Liver (tissue), 9 donors: Measurements from ENCODE around the gene CARS1. TPM values are rescaled to one million over a fixed set of nuclear protein-coding genes. Genes with fewer than 3 reads are reported as not detected.

Experiments used
- DNase-seq: peaks from one replicate; pipeline ENCODE4 v3.0.0-alpha.2; 2017; ENCODE audit warnings: low spot score
- H3K27ac ChIP-seq, 2 donors: one replicate each; pipeline ENCODE4 v1.7.0; 2013; ENCODE audit warnings: inconsistent platforms in 2 of 2, low read length in 2 of 2, control low read depth in 1 of 2, low read depth in 1 of 2, mild to moderate bottlenecking in 1 of 2
- H3K27me3 ChIP-seq, 4 donors: one replicate each; pipeline versions ENCODE4 v1.6.1 to v1.7.0; 2013; ENCODE audit warnings: low read length in 3 of 4, inconsistent platforms in 1 of 4, mild to moderate bottlenecking in 1 of 4, moderate library complexity in 1 of 4; ENCODE audit not compliant: control insufficient read depth in 4 of 4, insufficient read depth in 4 of 4
- H3K36me3 ChIP-seq, 4 donors: one replicate each; pipeline versions ENCODE4 v1.6.1 to v1.7.0; 2013; ENCODE audit warnings: low read length in 3 of 4, mild to moderate bottlenecking in 3 of 4, low read depth in 1 of 4, moderate library complexity in 1 of 4; ENCODE audit not compliant: control insufficient read depth in 4 of 4, insufficient read depth in 3 of 4
- H3K4me1 ChIP-seq, 4 donors: one replicate each; pipeline versions ENCODE4 v1.6.1 to v1.7.0; 2013; ENCODE audit warnings: low read length in 3 of 4, mild to moderate bottlenecking in 3 of 4, moderate library complexity in 1 of 4; ENCODE audit not compliant: control insufficient read depth in 4 of 4, insufficient read depth in 4 of 4
- H3K4me3 ChIP-seq, 3 donors: one replicate each; pipeline versions ENCODE4 v1.6.1 to v1.7.0; 2013; ENCODE audit warnings: low read length in 3 of 3, control low read depth in 1 of 3, low read depth in 1 of 3, mild to moderate bottlenecking in 1 of 3
- H3K9ac ChIP-seq, 2 donors: one replicate each; pipeline ENCODE4 v1.7.0; 2013; ENCODE audit warnings: low read length in 2 of 2, mild to moderate bottlenecking in 2 of 2, moderate library complexity in 2 of 2, control low read depth in 1 of 2, low read depth in 1 of 2
- H3K9me3 ChIP-seq, 4 donors: one replicate each; pipeline versions ENCODE4 v1.6.1 to v1.7.0; 2013; ENCODE audit warnings: low read length in 3 of 4; ENCODE audit not compliant: control insufficient read depth in 4 of 4
- HNF4A ChIP-seq, 2 donors: conservative IDR thresholded peaks; 2 replicates each; pipeline ENCODE4 v1.6.1; 2016; ENCODE audit warnings: antibody characterized with exemption in 2 of 2, mild to moderate bottlenecking in 2 of 2
- NR2F2 ChIP-seq: IDR thresholded peaks from 2 replicates; pipeline ENCODE4 v1.6.1; 2016; ENCODE audit warnings: antibody characterized with exemption
- RAD21 ChIP-seq, 2 donors: IDR thresholded peaks; 2 replicates each; pipeline ENCODE4 v1.6.1; 2016; ENCODE audit warnings: antibody characterized with exemption in 2 of 2, mild to moderate bottlenecking in 2 of 2
- REST ChIP-seq: IDR thresholded peaks from 2 replicates; pipeline ENCODE4 v1.6.1; 2016; ENCODE audit warnings: antibody characterized with exemption, mild to moderate bottlenecking
- RXRA ChIP-seq, 2 donors: IDR thresholded peaks; 2 replicates each; pipeline ENCODE4 v1.6.1; 2017 to 2018; ENCODE audit warnings: antibody characterized with exemption in 2 of 2, mild to moderate bottlenecking in 1 of 2
- SP1 ChIP-seq: IDR thresholded peaks from 2 replicates; pipeline ENCODE4 v1.6.1; 2018; ENCODE audit warnings: antibody characterized with exemption, mild to moderate bottlenecking
- TAF1 ChIP-seq: conservative IDR thresholded peaks from 2 replicates; pipeline ENCODE4 v1.6.1; 2016; ENCODE audit warnings: antibody characterized with exemption, mild to moderate bottlenecking
- ZBTB33 ChIP-seq: IDR thresholded peaks from 2 replicates; pipeline ENCODE4 v1.6.1; 2016; ENCODE audit warnings: antibody characterized with exemption
- WGBS: extraction: QIAGEN DNeasy Blood & Tissue Kit; methylation state at CpG from one replicate; pipeline ENCODE4 v1.1.7; 2013; 5-methylcytosine and 5-hydroxymethylcytosine counted together
- polyA plus RNA-seq, 2 donors: library from polyadenylated mRNA; stranded (reverse) in 1 of 2; unstranded in 1 of 2; fragments of 200-250 nt in 1 of 2; fragments of >200 nt in 1 of 2; fragmentation: Nextera tagmentation in 1 of 2; extraction: Ambion mirVana in 1 of 2; gene quantifications; one replicate each; pipeline versions ENCODE4 v1.2.1 to v1.2.3, GENCODE V29; 2013 to 2015
- total RNA-seq, 2 donors: library from RNA; depleted of rRNA; stranded (reverse); fragments of >200 nt; gene quantifications; one replicate each; pipeline ENCODE4 v1.2.3, GENCODE V29; 2014
- donor health status: healthy.
- donor health status: healthy.
- donor health status: healthy.
- donor health status: healthy.
- donor health status: healthy.

The CARS1 gene
- total and polyA plus RNA-seq, 4 donors = 15.2 to 40.1 (median 22.1) TPM

DNA sequence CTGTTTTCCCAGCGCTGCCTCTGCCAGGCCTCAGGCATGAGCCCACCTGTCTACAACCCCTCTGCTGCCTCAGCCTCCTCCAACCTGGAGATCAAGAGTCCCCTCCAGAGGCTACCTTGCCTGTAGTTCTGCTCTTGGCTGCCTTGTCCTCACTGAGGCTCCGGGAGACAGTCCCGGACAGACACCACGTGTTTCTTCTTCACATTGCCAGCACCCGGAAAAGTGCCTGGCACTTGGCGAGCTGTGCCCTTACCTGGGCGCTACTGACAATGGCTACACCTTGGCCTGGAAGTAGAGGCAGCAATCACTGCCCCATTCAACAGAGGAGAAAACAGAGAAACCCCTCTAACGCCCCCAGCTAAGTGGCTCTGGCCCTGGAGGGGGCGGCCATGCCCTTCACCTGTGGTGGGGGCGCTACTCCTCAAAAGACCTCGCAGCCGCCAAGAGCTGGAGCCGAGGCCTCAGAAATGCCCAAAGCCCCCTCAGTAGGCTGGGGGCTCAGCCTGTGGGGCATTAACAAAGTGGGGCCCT, 62.1 kb downstream of the CARS1 start:
- TF ChIP-seq TAF1 (no peak), REST (no peak), HNF4A (conservative IDR thresholded peaks at IDR 0.05) (no peak), ZBTB33 (no peak), NR2F2 (no peak), RXRA (IDR thresholded peaks at IDR 0.05) (no peak)
- Histone ChIP-seq H3K36me3 (peaks cover 0 to 1% (median 0%) of the 10 kb centered on the region in 4 donors), H3K27ac (no peak overlapping the region), H3K4me1 (peaks cover 5 to 19% (median 15%) of the 10 kb centered on the region in 4 donors), H3K9ac (no peak overlapping the region), H3K27me3 (no peaks in the 10 kb centered on the region), H3K4me3 (no peak overlapping the region), H3K9me3 (no peaks in the 10 kb centered on the region)
- WGBS = 88% methylated on average over 13 of the region's 13 CpGs
- DNase-seq = no peak

DNA sequence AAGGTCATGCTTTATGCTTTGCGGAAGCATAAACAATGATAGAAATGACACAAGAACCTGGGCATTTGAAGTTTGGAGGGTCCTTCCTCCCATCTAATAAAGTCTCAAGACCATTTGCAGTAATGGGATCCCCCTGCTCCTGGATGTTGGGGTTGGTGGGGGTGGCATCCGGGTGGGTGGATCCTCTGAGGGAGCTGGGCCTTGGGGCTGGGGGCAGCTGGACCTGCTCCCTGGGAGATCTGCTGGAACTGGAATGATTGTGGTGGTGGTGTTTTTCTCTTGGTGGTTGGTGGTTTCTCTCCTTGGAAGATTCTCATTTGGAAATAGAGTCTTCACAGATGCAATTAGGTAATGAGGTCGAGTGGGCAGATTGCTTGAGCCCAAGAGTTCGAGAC, 62.9 kb downstream of the CARS1 start:
- 94% methylated on average over 4 of the region's 4 CpGs for WGBS
- no peaks in the 10 kb centered on the region for H3K27me3 ChIP-seq
- H3K27ac ChIP-seq = no peak overlapping the region
- no peak overlapping the region for H3K4me3 ChIP-seq
- TF ChIP-seq TAF1 = no peak
- H3K4me1 ChIP-seq = peaks cover 5 to 24% (median 21%) of the 10 kb centered on the region in 4 donors
- no peak overlapping the region for H3K9ac ChIP-seq
- DNase-seq = no peak
- no peaks in the 10 kb centered on the region for H3K9me3 ChIP-seq
- no peaks in the 10 kb centered on the region for H3K36me3 ChIP-seq

- H3K27ac ChIP-seq = no peak overlapping the region
- no peaks in the 10 kb centered on the region for H3K27me3 ChIP-seq
- 45% methylated on average over 7 of the region's 7 CpGs for WGBS
- TF ChIP-seq SP1 = no peak
- TF ChIP-seq RAD21 (IDR thresholded peaks at IDR 0.05) = no peak
- H3K9ac ChIP-seq = no peak overlapping the region
- no peak for DNase-seq
- no peaks in the 10 kb centered on the region for H3K36me3 ChIP-seq
- no peaks in the 10 kb centered on the region for H3K9me3 ChIP-seq
- H3K4me1 ChIP-seq = peaks cover 7 to 38% (median 34%) of the 10 kb centered on the region in 4 donors
- H3K4me3 ChIP-seq = peak overlapping the region; percentile 44 to 96 (median 76)
Observed at GRCh38 chr11:2992997-2993325, 64.3 kb downstream of the CARS1 start.
